ENCODE results near the gene GALNT7.

Gene GALNT7

GRCh38 chr4:173311368-173311767, 142.8 kb downstream of the GALNT7 start:
- DNase-seq (ENCODE audit: low read depth), result no peak
- TF ChIP-seq CTCF (IDR thresholded peaks at IDR 0.05; ENCODE audit: low read depth, low read length, missing control alignments), result no peak
- in situ Hi-C loops (cut with HindIII; ENCODE audit: low sequenced_read_pairs), result no loop called here
- no peak overlapping the region for H3K4me3 ChIP-seq (ENCODE audit: low read depth, low read length)

- no peak overlapping the region for H3K4me3 ChIP-seq (ENCODE audit: low read depth, low read length)
- DNase-seq (ENCODE audit: low read depth), result no peak
- in situ Hi-C loops (cut with HindIII; ENCODE audit: low sequenced_read_pairs), result no loop called here
- no peak for TF ChIP-seq CTCF (IDR thresholded peaks at IDR 0.05; ENCODE audit: low read depth, low read length, missing control alignments)
Observed at GRCh38 chr4:173314715-173315114, 146.1 kb downstream of the GALNT7 start.

- DNase-seq (ENCODE audit: low read depth), result no peak
- no peak for TF ChIP-seq CTCF (IDR thresholded peaks at IDR 0.05; ENCODE audit: low read depth, low read length, missing control alignments)
- in situ Hi-C loops (cut with HindIII; ENCODE audit: low sequenced_read_pairs), result no loop called here
- H3K4me3 ChIP-seq (ENCODE audit: low read depth, low read length), result no peak overlapping the region
Observed at GRCh38 chr4:173316060-173316459, 147.4 kb downstream of the GALNT7 start.

GRCh38 chr4:173317004-173317403, 148.4 kb downstream of the GALNT7 start:
- peak; percentile 24 for TF ChIP-seq CTCF (IDR thresholded peaks at IDR 0.05; ENCODE audit: low read depth, low read length, missing control alignments)
- in situ Hi-C loops (cut with HindIII; ENCODE audit: low sequenced_read_pairs), result no loop called here
- no peak overlapping the region for H3K4me3 ChIP-seq (ENCODE audit: low read depth, low read length)
- no peak for DNase-seq (ENCODE audit: low read depth)

- no peak for DNase-seq (ENCODE audit: low read depth)
- no peak overlapping the region for H3K4me3 ChIP-seq (ENCODE audit: low read depth, low read length)
- no peak for TF ChIP-seq CTCF (IDR thresholded peaks at IDR 0.05; ENCODE audit: low read depth, low read length, missing control alignments)
- in situ Hi-C loops (cut with HindIII; ENCODE audit: low sequenced_read_pairs), result no loop called here
Observed at GRCh38 chr4:173318240-173318639, 149.6 kb downstream of the GALNT7 start.

- no peak for TF ChIP-seq CTCF (IDR thresholded peaks at IDR 0.05; ENCODE audit: low read depth, low read length, missing control alignments)
- peak; percentile 33 for DNase-seq (ENCODE audit: low read depth)
Observed at GRCh38 chr4:173318648-173319211, 150.1 kb downstream of the GALNT7 start.

More at GRCh38 chr4:173318648-173319211, 150.1 kb downstream of the GALNT7 start:
- no peak overlapping the region for H3K4me3 ChIP-seq (ENCODE audit: low read depth, low read length)
- in situ Hi-C loops (cut with HindIII; ENCODE audit: low sequenced_read_pairs), result no loop called here

Data from astrocyte of the cerebellum (primary cell).